SK-N-SH treated with all-trans-retinoic acid at 6 μM for 48 hours (cell line): ENCODE results near the gene ZNF845.
"Not testable (repeated sequence)": the region's sequence is repeated elsewhere in the genome, so short reads cannot be mapped to it uniquely, and the experiment has no call there.

Source experiments
- ATAC-seq: fragments of 200-7000 bp; cut with Tn5 transposase; 3 replicates; pipeline ENCODE4 v1.9.1; 2020; ENCODE audit warnings: mild to moderate bottlenecking, moderate library complexity
- ARNTL ChIP-seq: fragments of 450-650 bp; formaldehyde crosslinking; IDR thresholded peaks from 2 replicates; pipeline ENCODE4 v1.5.0; 2020; ENCODE audit warnings: low read depth, mild to moderate bottlenecking, moderate library complexity, borderline replicate concordance
- BACH2 ChIP-seq: fragments of 250-450 bp; sonication (Bioruptor Pico); IDR thresholded peaks from 2 replicates; pipeline ENCODE4 v1.9.0; 2021; ENCODE audit warnings: mild to moderate bottlenecking, borderline replicate concordance
- CREB5 ChIP-seq: fragments of 250-450 bp; sonication (Bioruptor Pico); IDR thresholded peaks from 2 replicates; pipeline ENCODE4 v1.5.1; 2020; ENCODE audit warnings: low read depth, mild to moderate bottlenecking, moderate library complexity
- CSDC2 ChIP-seq: fragments of 250-450 bp; sonication (Bioruptor Pico); IDR thresholded peaks from 2 replicates; pipeline ENCODE4 v1.5.0; 2020; ENCODE audit warnings: mild to moderate bottlenecking, moderate library complexity
- ESRRG ChIP-seq: fragments of 250-450 bp; sonication (Bioruptor Pico); IDR thresholded peaks from 2 replicates; pipeline ENCODE4 v1.6.1; 2021; ENCODE audit warnings: mild to moderate bottlenecking
- GLIS3 ChIP-seq: fragments of 250-450 bp; sonication (Bioruptor Pico); IDR thresholded peaks from 2 replicates; pipeline ENCODE4 v1.5.0; 2020; ENCODE audit warnings: mild to moderate bottlenecking, moderate library complexity
- ISL1 ChIP-seq: fragments of 250-450 bp; sonication (Bioruptor Pico); IDR thresholded peaks from 2 replicates; pipeline ENCODE4 v2.1.2; 2022; ENCODE audit warnings: mild to moderate bottlenecking, moderate library complexity
- OSR1 ChIP-seq: fragments of 250-450 bp; sonication (Bioruptor Pico); IDR thresholded peaks from 2 replicates; pipeline ENCODE4 v1.8.0; 2022; ENCODE audit warnings: moderate library complexity, mild to moderate bottlenecking, inconsistent platforms
- PATZ1 ChIP-seq: fragments of 250-450 bp; sonication (Bioruptor Pico); IDR thresholded peaks from 2 replicates; pipeline ENCODE4 v1.8.0; 2020; ENCODE audit warnings: mild to moderate bottlenecking, moderate library complexity, borderline replicate concordance
- POU6F1 ChIP-seq: fragments of 250-450 bp; sonication (Bioruptor Pico); IDR thresholded peaks from 2 replicates; pipeline ENCODE4 v1.8.0; 2021; ENCODE audit warnings: low read depth, mild to moderate bottlenecking, moderate library complexity, borderline replicate concordance
- PPARA ChIP-seq: fragments of 250-450 bp; sonication (Bioruptor Pico); IDR thresholded peaks from 2 replicates; pipeline ENCODE4 v1.5.0; 2020; ENCODE audit warnings: mild to moderate bottlenecking, borderline replicate concordance
- RARB ChIP-seq: fragments of 250-450 bp; sonication (Bioruptor Pico); IDR thresholded peaks from 2 replicates; pipeline ENCODE4 v1.8.0; 2021; ENCODE audit warnings: mild to moderate bottlenecking, moderate library complexity
- SNAI2 ChIP-seq: fragments of 250-450 bp; sonication (Bioruptor Pico); IDR thresholded peaks from 2 replicates; pipeline ENCODE4 v1.5.0; 2020; ENCODE audit warnings: mild to moderate bottlenecking, moderate library complexity
- TCF4 ChIP-seq: fragments of 250-450 bp; sonication (Bioruptor Pico); IDR thresholded peaks from 2 replicates; pipeline ENCODE4 v1.8.0; 2021; ENCODE audit warnings: mild to moderate bottlenecking, moderate library complexity, borderline replicate concordance
- TOX ChIP-seq: fragments of 250-450 bp; sonication (Bioruptor Pico); IDR thresholded peaks from 2 replicates; pipeline ENCODE4 v1.8.0; 2021; ENCODE audit warnings: mild to moderate bottlenecking, moderate library complexity, borderline replicate concordance
- ZC3H10 ChIP-seq: fragments of 250-450 bp; sonication (Bioruptor Pico); IDR thresholded peaks from 2 replicates; pipeline ENCODE4 v1.5.1; 2021; ENCODE audit warnings: mild to moderate bottlenecking, moderate library complexity
- ZFP3 ChIP-seq: fragments of 250-450 bp; sonication (Bioruptor Pico); IDR thresholded peaks from 2 replicates; pipeline ENCODE4 v1.5.0; 2020; ENCODE audit warnings: mild to moderate bottlenecking, moderate library complexity
- ZFP30 ChIP-seq: fragments of 450-650 bp; formaldehyde crosslinking; IDR thresholded peaks from 2 replicates; pipeline ENCODE4 v1.5.0; 2022; ENCODE audit warnings: mild to moderate bottlenecking, moderate library complexity
- ZNF565 ChIP-seq: fragments of 450-650 bp; formaldehyde crosslinking; conservative IDR thresholded peaks from 2 replicates; pipeline ENCODE4 v1.5.0; 2020; ENCODE audit warnings: low read depth, mild to moderate bottlenecking, moderate library complexity
- ZNF70 ChIP-seq: fragments of 450-650 bp; formaldehyde crosslinking; IDR thresholded peaks from 2 replicates; pipeline ENCODE4 v1.5.0; 2020; ENCODE audit warnings: mild to moderate bottlenecking, moderate library complexity
- ZNF8 ChIP-seq: fragments of 450-650 bp; formaldehyde crosslinking; IDR thresholded peaks from 2 replicates; pipeline ENCODE4 v1.5.0; 2020; ENCODE audit warnings: mild to moderate bottlenecking, moderate library complexity

Gene ZNF845

GRCh38 chr19:53294786-53295441, 38.6 kb upstream of the ZNF845 start:
- ATAC-seq, result no peak
- TF ChIP-seq ZNF8 (CRISPR knock-in tag), result no peak
- TF ChIP-seq SNAI2 (CRISPR knock-in tag), result no peak
- no peak for TF ChIP-seq ESRRG (CRISPR knock-in tag)
- no peak for TF ChIP-seq PATZ1 (CRISPR knock-in tag)
- TF ChIP-seq OSR1 (CRISPR knock-in tag), result no peak
- no peak for TF ChIP-seq GLIS3 (CRISPR knock-in tag)
- TF ChIP-seq ZNF565 (CRISPR knock-in tag), result no peak
- no peak for TF ChIP-seq RARB (CRISPR knock-in tag)
- TF ChIP-seq BACH2, result no peak
- TF ChIP-seq ZNF70 (CRISPR knock-in tag), result no peak
- TF ChIP-seq ISL1 (CRISPR knock-in tag), result no peak
- TF ChIP-seq ARNTL (CRISPR knock-in tag), result no peak
- no peak for TF ChIP-seq ZFP3

GRCh38 chr19:53301341-53301740, 32.2 kb upstream of the ZNF845 start:
- not testable (repeated sequence) for ATAC-seq

- TF ChIP-seq GLIS3 (CRISPR knock-in tag) (no peak), CREB5 (CRISPR knock-in tag) (no peak), ZFP3 (peak; percentile 69), CSDC2 (CRISPR knock-in tag) (no peak), OSR1 (CRISPR knock-in tag) (no peak), TOX (CRISPR knock-in tag) (no peak)
- ATAC-seq, result peak; percentile 69; the same call in 2 of the 3 replicates
These were observed 25.2 kb upstream of the ZNF845 start for GRCh38 chr19:53308339-53308811.

- no peak for TF ChIP-seq GLIS3 (CRISPR knock-in tag)
- no peak for TF ChIP-seq POU6F1 (CRISPR knock-in tag)
- no peak for TF ChIP-seq ZNF565 (CRISPR knock-in tag)
- no peak for TF ChIP-seq ISL1 (CRISPR knock-in tag)
- no peak for TF ChIP-seq BACH2
- no peak for TF ChIP-seq CSDC2 (CRISPR knock-in tag)
- TF ChIP-seq ZNF8 (CRISPR knock-in tag), result no peak
- TF ChIP-seq ZC3H10 (CRISPR knock-in tag), result no peak
- no peak for TF ChIP-seq ARNTL (CRISPR knock-in tag)
- TF ChIP-seq PPARA, result no peak
- TF ChIP-seq ZNF70 (CRISPR knock-in tag), result no peak
- TF ChIP-seq RARB (CRISPR knock-in tag), result no peak
- TF ChIP-seq TOX (CRISPR knock-in tag), result no peak
- no peak for TF ChIP-seq ESRRG (CRISPR knock-in tag)
- no peak for TF ChIP-seq OSR1 (CRISPR knock-in tag)
- TF ChIP-seq PATZ1 (CRISPR knock-in tag), result no peak
- TF ChIP-seq ZFP3, result no peak
- no peak for TF ChIP-seq TCF4 (CRISPR knock-in tag)
- TF ChIP-seq ZFP30, result no peak
- no peak for TF ChIP-seq CREB5 (CRISPR knock-in tag)
These were observed 22.5 kb upstream of the ZNF845 start for GRCh38 chr19:53311044-53311443.

More at GRCh38 chr19:53311044-53311443, 22.5 kb upstream of the ZNF845 start:
- no peak for ATAC-seq
